Ectodermal cell (in vitro differentiated cells): Measurements from ENCODE around the gene MYO10.
A peak's percentile ranks its signal among the peaks of the same experiment; 100 is the strongest.
"Not testable (repeated sequence)": the region's sequence is repeated elsewhere in the genome, so short reads cannot be mapped to it uniquely, and the experiment has no call there.

ENCODE experiments used
- H3K27ac ChIP-seq: 2 replicates; pipeline ENCODE4 v1.7.0; 2013; ENCODE audit warnings: mild to moderate bottlenecking, low read depth, low read length; ENCODE audit not compliant: insufficient read depth, poor library complexity, severe bottlenecking
- H3K27me3 ChIP-seq: 2 replicates; pipeline ENCODE4 v1.7.0; 2013; ENCODE audit warnings: mild to moderate bottlenecking, low read length; ENCODE audit not compliant: insufficient read depth, control insufficient read depth, poor library complexity, severe bottlenecking
- H3K36me3 ChIP-seq: one replicate; pipeline ENCODE4 v1.7.0; 2013; ENCODE audit warnings: low read length; ENCODE audit not compliant: control insufficient read depth, insufficient read depth
- H3K4me1 ChIP-seq: one replicate; pipeline ENCODE4 v1.7.0; 2013; ENCODE audit warnings: low read length; ENCODE audit not compliant: control insufficient read depth, insufficient read depth
- H3K4me3 ChIP-seq: 2 replicates; pipeline ENCODE4 v1.7.0; 2013; ENCODE audit warnings: low read depth, low read length, control low read depth; ENCODE audit not compliant: insufficient read depth
- H3K9me3 ChIP-seq: 2 replicates; pipeline ENCODE4 v1.7.0; 2013; ENCODE audit warnings: mild to moderate bottlenecking, low read length, moderate library complexity; ENCODE audit not compliant: control insufficient read depth
- WGBS, 2 experiments: methylation state at CpG; one replicate each; pipeline ENCODE4 v1.1.7; 2013; ENCODE audit warnings: missing lambda C conversion rate in 2 of 2; 5-methylcytosine and 5-hydroxymethylcytosine counted together

MYO10 gene

GRCh38 chr5:16648739-16649138, 287.3 kb downstream of the MYO10 start:
- WGBS, 2 experiments, result 78 to 83% methylated on average over 8 of the region's 8 CpGs
- H3K27ac ChIP-seq, H3K36me3 ChIP-seq, H3K9me3 ChIP-seq, H3K4me1 ChIP-seq, H3K4me3 ChIP-seq, H3K27me3 ChIP-seq: not testable (repeated sequence)

GRCh38 chr5:16644301-16644889, 291.7 kb downstream of the MYO10 start:
- H3K27ac ChIP-seq, result no peak overlapping the region
- WGBS, 2 experiments, result 94 to 96% methylated on average over 11 of the region's 11 CpGs
- H3K4me3 ChIP-seq, result no peak overlapping the region
- H3K4me1 ChIP-seq, result peaks cover 6% of the 10 kb centered on the region
- no peaks in the 10 kb centered on the region for H3K27me3 ChIP-seq
- no peaks in the 10 kb centered on the region for H3K9me3 ChIP-seq
- H3K36me3 ChIP-seq, result no peaks in the 10 kb centered on the region

- Histone ChIP-seq H3K4me1 (peaks cover 6% of the 10 kb centered on the region), H3K9me3 (no peaks in the 10 kb centered on the region), H3K4me3 (no peak overlapping the region), H3K36me3 (no peaks in the 10 kb centered on the region), H3K27me3 (no peaks in the 10 kb centered on the region), H3K27ac (no peak overlapping the region)
- WGBS, 2 experiments, result 59 to 67% methylated on average over 1 to 2 of the region's 2 CpGs
Measured at GRCh38 chr5:16642867-16643266, 293.2 kb downstream of the MYO10 start.

GRCh38 chr5:16639206-16639605, 296.9 kb downstream of the MYO10 start:
- no peak overlapping the region for H3K4me3 ChIP-seq
- H3K9me3 ChIP-seq, result no peaks in the 10 kb centered on the region
- H3K36me3 ChIP-seq, result no peaks in the 10 kb centered on the region
- no peak overlapping the region for H3K27ac ChIP-seq
- peaks cover 6% of the 10 kb centered on the region for H3K4me1 ChIP-seq
- WGBS, 2 experiments, result 94 to 96% methylated on average over 4 of the region's 4 CpGs
- no peaks in the 10 kb centered on the region for H3K27me3 ChIP-seq

GRCh38 chr5:16628376-16628775, 307.7 kb downstream of the MYO10 start:
- H3K9me3 ChIP-seq, result no peaks in the 10 kb centered on the region
- H3K4me1 ChIP-seq, result no peaks in the 10 kb centered on the region
- 94 to 95% methylated on average over 3 of the region's 3 CpGs for WGBS, 2 experiments
- no peaks in the 10 kb centered on the region for H3K36me3 ChIP-seq
- H3K27me3 ChIP-seq, result no peaks in the 10 kb centered on the region
- no peak overlapping the region for H3K27ac ChIP-seq
- H3K4me3 ChIP-seq, result no peak overlapping the region

- no peaks in the 10 kb centered on the region for H3K4me1 ChIP-seq
- no peaks in the 10 kb centered on the region for H3K36me3 ChIP-seq
- H3K27ac ChIP-seq, result no peak overlapping the region
- WGBS, 2 experiments, result 76 to 80% methylated on average over 5 of the region's 5 CpGs
- H3K4me3 ChIP-seq, result no peak overlapping the region
- H3K9me3 ChIP-seq, result no peaks in the 10 kb centered on the region
- H3K27me3 ChIP-seq, result no peaks in the 10 kb centered on the region
Measured at GRCh38 chr5:16626696-16627264, 309.3 kb downstream of the MYO10 start.

- Histone ChIP-seq H3K9me3 (no peaks in the 10 kb centered on the region), H3K4me1 (no peaks in the 10 kb centered on the region), H3K27ac (no peak overlapping the region), H3K27me3 (no peaks in the 10 kb centered on the region), H3K4me3 (no peak overlapping the region), H3K36me3 (no peaks in the 10 kb centered on the region)
- 60% methylated on average over 3 of the region's 3 CpGs for WGBS, 2 experiments
Measured at GRCh38 chr5:16625096-16625495, 311.0 kb downstream of the MYO10 start.

GRCh38 chr5:16619136-16619535, 317.0 kb downstream of the MYO10 start:
- no peaks in the 10 kb centered on the region for H3K36me3 ChIP-seq
- 92 to 93% methylated on average over 1 to 2 of the region's 2 CpGs for WGBS, 2 experiments
- no peak overlapping the region for H3K4me3 ChIP-seq
- H3K27ac ChIP-seq, result no peak overlapping the region
- peaks cover 7% of the 10 kb centered on the region for H3K4me1 ChIP-seq
- peaks cover 51% of the 10 kb centered on the region for H3K27me3 ChIP-seq
- no peaks in the 10 kb centered on the region for H3K9me3 ChIP-seq

- no peak overlapping the region for H3K27ac ChIP-seq
- peaks cover 7% of the 10 kb centered on the region for H3K4me1 ChIP-seq
- H3K36me3 ChIP-seq, result no peaks in the 10 kb centered on the region
- 73 to 81% methylated on average over 10 of the region's 10 CpGs for WGBS, 2 experiments
- H3K27me3 ChIP-seq, result peaks cover 51% of the 10 kb centered on the region
- H3K9me3 ChIP-seq, result no peaks in the 10 kb centered on the region
- H3K4me3 ChIP-seq, result no peak overlapping the region
Measured at GRCh38 chr5:16618138-16618897, 317.8 kb downstream of the MYO10 start.

- Histone ChIP-seq H3K9me3 (no peaks in the 10 kb centered on the region), H3K27ac (no peak overlapping the region)
- whole genome bisulfite sequencing, 2 experiments, result 26 to 31% methylated on average over 27 of the region's 27 CpGs
Measured at GRCh38 chr5:16617274-16617968, 318.7 kb downstream of the MYO10 start.

More at GRCh38 chr5:16617274-16617968, 318.7 kb downstream of the MYO10 start:
- Histone ChIP-seq H3K4me3 (peak overlapping the region; percentile 43), H3K36me3 (no peaks in the 10 kb centered on the region), H3K4me1 (peaks cover 7% of the 10 kb centered on the region), H3K27me3 (peaks cover 51% of the 10 kb centered on the region)
